GM18951 (cell line): ENCODE data around the gene SPACA9.

ENCODE experiments used
- POLR2A ChIP-seq: IDR thresholded peaks from 4 replicates; pipeline ENCODE4 v1.6.1; 2011; ENCODE audit warnings: mild to moderate bottlenecking; ENCODE audit not compliant: insufficient read length, insufficient read depth; ENCODE audit errors: extremely low read depth
- in situ Hi-C: fragments of 300-500 bp; cut with MboI; formaldehyde crosslinking; loops from one replicate; pipeline ENCODE4 v1.12.0; 2022; ENCODE audit warnings: low sequenced_read_pairs, mixed read lengths, inconsistent platforms; ENCODE audit not compliant: unreplicated experiment

The SPACA9 gene

GRCh38 chr9:132910376-132910775, 31.7 kb downstream of the SPACA9 start:
- in situ Hi-C loops, result no loop called here
- no peak for TF ChIP-seq POLR2A

- in situ Hi-C loops, result no loop called here
- TF ChIP-seq POLR2A, result no peak
Measured at GRCh38 chr9:132912131-132912530, 33.4 kb downstream of the SPACA9 start.

GRCh38 chr9:132914924-132915323, 36.2 kb downstream of the SPACA9 start:
- TF ChIP-seq POLR2A, result no peak
- in situ Hi-C loops, result no loop called here

- TF ChIP-seq POLR2A, result no peak
- in situ Hi-C loops, result no loop called here
Measured at GRCh38 chr9:132919614-132920268, 41.0 kb downstream of the SPACA9 start.

DNA sequence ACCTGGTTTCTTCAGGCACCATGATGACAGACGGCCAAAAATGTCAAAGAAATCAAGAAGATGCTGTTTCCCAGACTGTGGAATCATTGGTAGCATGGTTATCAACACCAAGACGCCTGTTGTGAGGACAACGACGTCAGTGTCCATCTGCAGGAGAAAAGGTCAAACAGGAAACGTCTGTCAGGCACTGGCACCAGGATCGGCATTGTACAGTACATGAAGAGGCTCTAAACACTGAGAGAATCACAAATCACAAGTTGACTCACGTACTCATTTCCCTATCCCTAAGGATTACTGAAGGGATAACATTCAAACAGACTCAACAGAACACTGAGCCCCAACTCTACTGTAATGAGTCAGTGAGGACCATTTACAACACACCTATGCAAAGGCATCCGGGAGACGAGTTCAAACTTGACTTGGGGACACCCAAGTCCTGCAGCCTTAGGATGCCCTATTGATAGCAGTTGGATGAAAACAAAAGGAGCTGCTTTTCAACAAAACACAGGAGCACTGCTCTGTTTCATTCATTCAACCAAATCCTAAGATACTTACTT, 44.7 kb downstream of the SPACA9 start:
- in situ Hi-C loops, result no loop called here
- no peak for TF ChIP-seq POLR2A

DNA sequence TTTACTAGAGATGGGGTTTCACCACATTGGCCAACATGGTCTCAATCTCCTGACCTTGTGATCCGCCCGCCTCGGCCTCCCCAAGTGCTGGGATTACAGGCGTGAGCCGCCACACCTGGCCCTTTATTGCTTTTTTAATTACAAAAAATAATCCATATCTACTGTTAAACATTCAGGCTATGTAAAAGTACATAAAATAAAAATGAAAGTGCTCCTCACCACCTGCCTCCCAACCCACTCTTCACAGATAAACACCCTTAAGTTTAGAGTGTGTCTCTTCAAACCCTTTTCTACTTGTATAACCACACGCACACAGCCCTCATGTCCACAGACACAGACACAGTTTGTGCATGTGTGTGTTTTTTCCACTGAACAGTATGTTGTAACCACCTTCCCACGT, 49.0 kb downstream of the SPACA9 start:
- in situ Hi-C loops, result no loop called here
- TF ChIP-seq POLR2A, result no peak

GRCh38 chr9:132931178-132931735, 52.6 kb downstream of the SPACA9 start:
- TF ChIP-seq POLR2A, result no peak
- in situ Hi-C loops, result no loop called here

- in situ Hi-C loops, result no loop called here
- no peak for TF ChIP-seq POLR2A
Measured at GRCh38 chr9:132935026-132935425, 56.3 kb downstream of the SPACA9 start.

DNA sequence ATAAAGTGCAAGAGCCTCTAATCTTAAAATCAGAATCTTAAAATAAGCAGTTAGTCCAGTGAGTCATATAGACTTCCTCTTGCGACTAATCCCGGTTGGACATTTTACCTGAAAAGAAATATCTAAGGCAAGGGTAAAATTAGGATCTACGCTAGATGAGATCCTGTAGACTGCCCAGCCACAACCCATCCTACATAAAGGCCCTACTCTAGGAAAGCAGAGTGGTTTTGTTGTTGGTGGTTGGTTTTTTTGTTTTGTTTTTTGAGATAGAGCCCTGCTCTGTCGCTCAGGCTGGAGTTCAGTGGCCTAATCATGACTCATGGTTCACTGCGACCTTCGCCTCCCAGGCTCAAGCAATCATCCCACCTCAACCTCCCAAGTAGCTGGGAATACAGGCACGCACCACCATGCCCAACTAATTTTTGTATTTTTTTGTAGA, 58.8 kb downstream of the SPACA9 start:
- no peak for TF ChIP-seq POLR2A
- in situ Hi-C loops, result no loop called here

DNA sequence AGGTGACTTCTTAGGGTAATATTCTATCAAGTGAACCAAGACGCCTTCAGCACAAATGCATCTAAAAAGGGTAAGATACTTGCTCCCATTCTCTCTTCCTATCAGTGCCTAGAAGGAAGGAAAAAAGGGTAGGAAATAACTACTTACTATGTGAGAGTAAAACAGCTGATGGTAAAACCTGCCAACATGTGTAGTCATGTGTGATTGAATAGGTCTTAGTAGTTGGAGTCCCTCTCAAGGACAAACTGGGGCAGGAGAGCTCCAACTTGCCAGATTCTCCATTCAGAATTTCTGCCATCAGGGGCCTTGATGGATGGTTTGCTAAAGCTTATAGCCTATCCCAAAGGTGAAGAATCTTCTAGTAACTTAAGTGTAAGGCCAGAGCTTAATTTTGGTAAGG, 60.5 kb downstream of the SPACA9 start:
- in situ Hi-C loops, result no loop called here
- TF ChIP-seq POLR2A, result no peak
